SK-N-SH treated with all-trans-retinoic acid at 6 μM for 48 hours (cell line): Measurements from ENCODE around the gene ANKRD23.

ENCODE experiments used
- ATAC-seq: fragments of 200-7000 bp; cut with Tn5 transposase; 3 replicates; pipeline ENCODE4 v1.9.1; 2020; ENCODE audit warnings: mild to moderate bottlenecking, moderate library complexity
- ARNTL ChIP-seq: fragments of 450-650 bp; formaldehyde crosslinking; IDR thresholded peaks from 2 replicates; pipeline ENCODE4 v1.5.0; 2020; ENCODE audit warnings: low read depth, mild to moderate bottlenecking, moderate library complexity, borderline replicate concordance
- BACH2 ChIP-seq: fragments of 250-450 bp; sonication (Bioruptor Pico); IDR thresholded peaks from 2 replicates; pipeline ENCODE4 v1.9.0; 2021; ENCODE audit warnings: mild to moderate bottlenecking, borderline replicate concordance
- CSDC2 ChIP-seq: fragments of 250-450 bp; sonication (Bioruptor Pico); IDR thresholded peaks from 2 replicates; pipeline ENCODE4 v1.5.0; 2020; ENCODE audit warnings: mild to moderate bottlenecking, moderate library complexity
- ESRRG ChIP-seq: fragments of 250-450 bp; sonication (Bioruptor Pico); IDR thresholded peaks from 2 replicates; pipeline ENCODE4 v1.6.1; 2021; ENCODE audit warnings: mild to moderate bottlenecking
- GLIS3 ChIP-seq: fragments of 250-450 bp; sonication (Bioruptor Pico); IDR thresholded peaks from 2 replicates; pipeline ENCODE4 v1.5.0; 2020; ENCODE audit warnings: mild to moderate bottlenecking, moderate library complexity
- ISL1 ChIP-seq: fragments of 250-450 bp; sonication (Bioruptor Pico); IDR thresholded peaks from 2 replicates; pipeline ENCODE4 v2.1.2; 2022; ENCODE audit warnings: mild to moderate bottlenecking, moderate library complexity
- OSR1 ChIP-seq: fragments of 250-450 bp; sonication (Bioruptor Pico); IDR thresholded peaks from 2 replicates; pipeline ENCODE4 v1.8.0; 2022; ENCODE audit warnings: moderate library complexity, mild to moderate bottlenecking, inconsistent platforms
- PPARA ChIP-seq: fragments of 250-450 bp; sonication (Bioruptor Pico); IDR thresholded peaks from 2 replicates; pipeline ENCODE4 v1.5.0; 2020; ENCODE audit warnings: mild to moderate bottlenecking, borderline replicate concordance
- RARB ChIP-seq: fragments of 250-450 bp; sonication (Bioruptor Pico); IDR thresholded peaks from 2 replicates; pipeline ENCODE4 v1.8.0; 2021; ENCODE audit warnings: mild to moderate bottlenecking, moderate library complexity
- SNAI2 ChIP-seq: fragments of 250-450 bp; sonication (Bioruptor Pico); IDR thresholded peaks from 2 replicates; pipeline ENCODE4 v1.5.0; 2020; ENCODE audit warnings: mild to moderate bottlenecking, moderate library complexity
- TCF4 ChIP-seq: fragments of 250-450 bp; sonication (Bioruptor Pico); IDR thresholded peaks from 2 replicates; pipeline ENCODE4 v1.8.0; 2021; ENCODE audit warnings: mild to moderate bottlenecking, moderate library complexity, borderline replicate concordance
- TOX ChIP-seq: fragments of 250-450 bp; sonication (Bioruptor Pico); IDR thresholded peaks from 2 replicates; pipeline ENCODE4 v1.8.0; 2021; ENCODE audit warnings: mild to moderate bottlenecking, moderate library complexity, borderline replicate concordance
- ZC3H10 ChIP-seq: fragments of 250-450 bp; sonication (Bioruptor Pico); IDR thresholded peaks from 2 replicates; pipeline ENCODE4 v1.5.1; 2021; ENCODE audit warnings: mild to moderate bottlenecking, moderate library complexity
- ZFP3 ChIP-seq: fragments of 250-450 bp; sonication (Bioruptor Pico); IDR thresholded peaks from 2 replicates; pipeline ENCODE4 v1.5.0; 2020; ENCODE audit warnings: mild to moderate bottlenecking, moderate library complexity
- ZFP30 ChIP-seq: fragments of 450-650 bp; formaldehyde crosslinking; IDR thresholded peaks from 2 replicates; pipeline ENCODE4 v1.5.0; 2022; ENCODE audit warnings: mild to moderate bottlenecking, moderate library complexity
- ZNF565 ChIP-seq: fragments of 450-650 bp; formaldehyde crosslinking; conservative IDR thresholded peaks from 2 replicates; pipeline ENCODE4 v1.5.0; 2020; ENCODE audit warnings: low read depth, mild to moderate bottlenecking, moderate library complexity
- ZNF70 ChIP-seq: fragments of 450-650 bp; formaldehyde crosslinking; IDR thresholded peaks from 2 replicates; pipeline ENCODE4 v1.5.0; 2020; ENCODE audit warnings: mild to moderate bottlenecking, moderate library complexity
- ZNF8 ChIP-seq: fragments of 450-650 bp; formaldehyde crosslinking; IDR thresholded peaks from 2 replicates; pipeline ENCODE4 v1.5.0; 2020; ENCODE audit warnings: mild to moderate bottlenecking, moderate library complexity
- TF ChIP-seq, protein P1 (sequence below): fragments of 250-450 bp; sonication (Bioruptor Pico); IDR thresholded peaks from 2 replicates; pipeline ENCODE4 v1.5.1; 2020; ENCODE audit warnings: low read depth, mild to moderate bottlenecking, moderate library complexity
- TF ChIP-seq, protein P2 (sequence below): fragments of 250-450 bp; sonication (Bioruptor Pico); IDR thresholded peaks from 2 replicates; pipeline ENCODE4 v1.8.0; 2021; ENCODE audit warnings: low read depth, mild to moderate bottlenecking, moderate library complexity, borderline replicate concordance
- TF ChIP-seq, protein P3 (sequence below): fragments of 250-450 bp; sonication (Bioruptor Pico); IDR thresholded peaks from 2 replicates; pipeline ENCODE4 v1.8.0; 2020; ENCODE audit warnings: mild to moderate bottlenecking, moderate library complexity, borderline replicate concordance
- TF ChIP-seq, protein P4 (sequence below): fragments of 250-450 bp; sonication (Bioruptor Pico); IDR thresholded peaks from 2 replicates; pipeline ENCODE4 v1.5.1; 2021; ENCODE audit warnings: mild to moderate bottlenecking, moderate library complexity

Gene ANKRD23

DNA sequence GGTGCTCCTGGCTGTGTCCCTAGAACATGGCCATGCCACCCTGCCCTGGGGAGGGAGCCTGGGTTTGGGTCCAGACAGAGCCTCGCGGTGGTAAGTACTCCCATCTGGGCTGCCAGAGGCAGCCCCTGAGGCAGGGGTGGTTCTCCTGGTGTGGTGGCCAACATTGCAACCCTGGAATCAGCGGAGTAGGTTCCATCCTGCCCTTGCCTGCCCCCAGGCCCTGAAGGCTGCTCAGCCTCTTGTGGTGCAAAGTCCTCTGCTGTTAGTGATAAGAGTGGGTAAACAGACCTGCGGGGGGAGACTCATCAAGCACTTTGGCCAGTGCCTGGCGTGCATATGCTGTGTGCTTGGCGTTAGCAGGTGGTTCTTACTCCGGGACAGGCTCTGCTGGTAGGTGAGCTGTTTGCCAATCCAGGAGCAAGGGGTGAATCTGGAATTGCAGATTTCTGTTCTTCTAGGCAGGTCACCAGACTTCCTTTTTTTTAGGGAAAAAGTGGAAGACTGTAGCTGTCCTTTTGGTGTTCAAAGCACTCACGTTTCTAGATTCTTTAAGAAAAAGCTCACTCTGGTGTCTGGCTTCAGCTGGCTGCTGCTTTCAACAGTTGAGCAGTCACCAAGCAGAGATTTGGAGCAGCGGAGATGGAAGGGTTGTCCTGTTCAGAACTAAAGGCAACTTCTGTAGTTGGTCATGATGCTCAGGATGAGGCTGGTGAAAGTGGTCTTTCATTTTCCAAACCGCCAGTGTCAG, 24.5 kb downstream of the ANKRD23 start:
- no peak for ATAC-seq
- TF ChIP-seq ZC3H10 (CRISPR knock-in tag) (no peak), ZNF565 (CRISPR knock-in tag) (no peak), PPARA (no peak)
- TF ChIP-seq, protein P1, sequence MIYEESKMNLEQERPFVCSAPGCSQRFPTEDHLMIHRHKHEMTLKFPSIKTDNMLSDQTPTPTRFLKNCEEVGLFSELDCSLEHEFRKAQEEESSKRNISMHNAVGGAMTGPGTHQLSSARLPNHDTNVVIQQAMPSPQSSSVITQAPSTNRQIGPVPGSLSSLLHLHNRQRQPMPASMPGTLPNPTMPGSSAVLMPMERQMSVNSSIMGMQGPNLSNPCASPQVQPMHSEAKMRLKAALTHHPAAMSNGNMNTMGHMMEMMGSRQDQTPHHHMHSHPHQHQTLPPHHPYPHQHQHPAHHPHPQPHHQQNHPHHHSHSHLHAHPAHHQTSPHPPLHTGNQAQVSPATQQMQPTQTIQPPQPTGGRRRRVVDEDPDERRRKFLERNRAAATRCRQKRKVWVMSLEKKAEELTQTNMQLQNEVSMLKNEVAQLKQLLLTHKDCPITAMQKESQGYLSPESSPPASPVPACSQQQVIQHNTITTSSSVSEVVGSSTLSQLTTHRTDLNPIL (CRISPR knock-in tag): no peak
- TF ChIP-seq, protein P2, sequence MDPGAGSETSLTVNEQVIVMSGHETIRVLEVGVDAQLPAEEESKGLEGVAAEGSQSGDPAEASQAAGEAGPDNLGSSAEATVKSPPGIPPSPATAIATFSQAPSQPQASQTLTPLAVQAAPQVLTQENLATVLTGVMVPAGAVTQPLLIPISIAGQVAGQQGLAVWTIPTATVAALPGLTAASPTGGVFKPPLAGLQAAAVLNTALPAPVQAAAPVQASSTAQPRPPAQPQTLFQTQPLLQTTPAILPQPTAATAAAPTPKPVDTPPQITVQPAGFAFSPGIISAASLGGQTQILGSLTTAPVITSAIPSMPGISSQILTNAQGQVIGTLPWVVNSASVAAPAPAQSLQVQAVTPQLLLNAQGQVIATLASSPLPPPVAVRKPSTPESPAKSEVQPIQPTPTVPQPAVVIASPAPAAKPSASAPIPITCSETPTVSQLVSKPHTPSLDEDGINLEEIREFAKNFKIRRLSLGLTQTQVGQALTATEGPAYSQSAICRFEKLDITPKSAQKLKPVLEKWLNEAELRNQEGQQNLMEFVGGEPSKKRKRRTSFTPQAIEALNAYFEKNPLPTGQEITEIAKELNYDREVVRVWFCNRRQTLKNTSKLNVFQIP (CRISPR knock-in tag): no peak

DNA sequence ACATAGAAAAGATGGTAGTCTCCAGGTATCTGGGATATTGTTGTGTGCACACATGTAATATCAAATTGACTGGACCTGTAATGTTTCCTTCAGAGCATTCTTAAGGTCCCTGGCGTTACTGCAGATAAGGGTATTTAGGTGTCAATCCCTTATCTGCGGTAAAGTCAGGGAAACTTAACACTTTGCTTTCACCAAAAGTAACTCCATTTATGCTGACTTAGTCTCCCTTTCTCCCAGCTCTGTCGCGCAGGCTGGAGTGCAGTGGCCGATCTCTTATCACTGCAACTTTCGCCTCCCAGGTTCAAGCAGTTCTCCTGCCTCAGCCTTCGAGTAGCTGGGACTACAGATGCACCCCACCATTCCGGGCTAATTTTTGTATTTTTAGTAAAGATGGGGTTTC, 25.9 kb downstream of the ANKRD23 start:
- no peak for TF ChIP-seq ISL1 (CRISPR knock-in tag)
- TF ChIP-seq ARNTL (CRISPR knock-in tag): no peak
- TF ChIP-seq ZC3H10 (CRISPR knock-in tag): no peak
- no peak for TF ChIP-seq ZNF8 (CRISPR knock-in tag)
- no peak for TF ChIP-seq BACH2 (CRISPR knock-in tag)
- TF ChIP-seq, protein P1 (CRISPR knock-in tag): no peak
- no peak for TF ChIP-seq CSDC2 (CRISPR knock-in tag)
- no peak for TF ChIP-seq PPARA
- ATAC-seq: no peak

DNA sequence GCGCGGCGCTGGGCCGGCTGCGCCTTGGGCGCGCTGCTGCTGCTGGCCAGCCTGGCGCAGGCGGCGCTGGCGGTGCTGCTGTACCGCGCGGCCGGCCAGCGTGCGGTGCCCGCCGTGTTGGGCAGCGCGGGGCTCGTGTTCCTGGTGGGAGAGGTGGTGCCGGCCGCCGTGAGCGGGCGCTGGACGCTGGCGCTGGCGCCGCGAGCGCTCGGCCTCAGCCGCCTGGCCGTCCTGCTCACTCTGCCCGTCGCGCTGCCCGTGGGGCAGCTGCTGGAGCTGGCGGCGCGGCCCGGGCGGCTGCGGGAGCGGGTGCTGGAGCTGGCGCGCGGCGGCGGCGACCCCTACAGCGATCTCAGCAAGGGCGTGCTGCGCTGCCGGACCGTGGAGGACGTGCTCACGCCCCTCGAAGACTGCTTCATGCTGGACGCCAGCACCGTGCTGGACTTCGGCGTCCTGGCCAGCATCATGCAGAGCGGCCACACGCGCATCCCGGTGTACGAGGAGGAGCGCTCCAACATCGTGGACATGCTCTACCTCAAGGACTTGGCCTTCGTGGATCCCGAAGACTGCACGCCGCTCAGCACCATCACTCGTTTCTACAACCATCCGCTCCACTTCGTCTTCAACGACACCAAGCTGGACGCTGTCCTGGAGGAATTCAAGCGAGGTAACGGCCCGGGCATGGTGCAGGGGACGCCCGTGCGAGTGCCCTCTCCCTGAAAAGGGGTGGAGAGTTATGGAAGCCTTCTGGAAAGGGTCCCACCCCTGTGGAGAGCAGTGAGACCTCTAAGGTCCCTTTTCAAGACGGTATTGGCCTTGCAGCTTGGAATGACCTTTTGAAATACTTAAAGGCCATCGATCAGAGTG, 26.8 kb downstream of the ANKRD23 start:
- no peak; the same call in 1 of the 3 replicates for ATAC-seq
- TF ChIP-seq PPARA (no peak), TOX (CRISPR knock-in tag) (no peak), ZFP30 (CRISPR knock-in tag) (no peak), TCF4 (no peak), ZNF70 (CRISPR knock-in tag) (no peak), RARB (CRISPR knock-in tag) (no peak), ARNTL (CRISPR knock-in tag) (no peak), OSR1 (no peak), BACH2 (CRISPR knock-in tag) (no peak), GLIS3 (CRISPR knock-in tag) (no peak), ISL1 (CRISPR knock-in tag) (no peak), SNAI2 (CRISPR knock-in tag) (no peak), ZFP3 (CRISPR knock-in tag) (no peak), ESRRG (CRISPR knock-in tag) (no peak), ZC3H10 (CRISPR knock-in tag) (no peak)
- TF ChIP-seq, protein P3, sequence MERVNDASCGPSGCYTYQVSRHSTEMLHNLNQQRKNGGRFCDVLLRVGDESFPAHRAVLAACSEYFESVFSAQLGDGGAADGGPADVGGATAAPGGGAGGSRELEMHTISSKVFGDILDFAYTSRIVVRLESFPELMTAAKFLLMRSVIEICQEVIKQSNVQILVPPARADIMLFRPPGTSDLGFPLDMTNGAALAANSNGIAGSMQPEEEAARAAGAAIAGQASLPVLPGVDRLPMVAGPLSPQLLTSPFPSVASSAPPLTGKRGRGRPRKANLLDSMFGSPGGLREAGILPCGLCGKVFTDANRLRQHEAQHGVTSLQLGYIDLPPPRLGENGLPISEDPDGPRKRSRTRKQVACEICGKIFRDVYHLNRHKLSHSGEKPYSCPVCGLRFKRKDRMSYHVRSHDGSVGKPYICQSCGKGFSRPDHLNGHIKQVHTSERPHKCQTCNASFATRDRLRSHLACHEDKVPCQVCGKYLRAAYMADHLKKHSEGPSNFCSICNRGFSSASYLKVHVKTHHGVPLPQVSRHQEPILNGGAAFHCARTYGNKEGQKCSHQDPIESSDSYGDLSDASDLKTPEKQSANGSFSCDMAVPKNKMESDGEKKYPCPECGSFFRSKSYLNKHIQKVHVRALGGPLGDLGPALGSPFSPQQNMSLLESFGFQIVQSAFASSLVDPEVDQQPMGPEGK (CRISPR knock-in tag): no peak
- TF ChIP-seq, protein P2 (CRISPR knock-in tag): no peak
- TF ChIP-seq, protein P4, sequence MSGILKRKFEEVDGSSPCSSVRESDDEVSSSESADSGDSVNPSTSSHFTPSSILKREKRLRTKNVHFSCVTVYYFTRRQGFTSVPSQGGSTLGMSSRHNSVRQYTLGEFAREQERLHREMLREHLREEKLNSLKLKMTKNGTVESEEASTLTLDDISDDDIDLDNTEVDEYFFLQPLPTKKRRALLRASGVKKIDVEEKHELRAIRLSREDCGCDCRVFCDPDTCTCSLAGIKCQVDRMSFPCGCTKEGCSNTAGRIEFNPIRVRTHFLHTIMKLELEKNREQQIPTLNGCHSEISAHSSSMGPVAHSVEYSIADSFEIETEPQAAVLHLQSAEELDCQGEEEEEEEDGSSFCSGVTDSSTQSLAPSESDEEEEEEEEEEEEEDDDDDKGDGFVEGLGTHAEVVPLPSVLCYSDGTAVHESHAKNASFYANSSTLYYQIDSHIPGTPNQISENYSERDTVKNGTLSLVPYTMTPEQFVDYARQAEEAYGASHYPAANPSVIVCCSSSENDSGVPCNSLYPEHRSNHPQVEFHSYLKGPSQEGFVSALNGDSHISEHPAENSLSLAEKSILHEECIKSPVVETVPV (CRISPR knock-in tag): no peak
- TF ChIP-seq, protein P1 (CRISPR knock-in tag): no peak
